ENCODE data around the gene PYDC2. TPM values are rescaled to one million over a fixed set of nuclear protein-coding genes. Genes with fewer than 3 reads are reported as not detected.

The PYDC2 gene
- polyA plus RNA-seq, 2 of the 4 experiments (the other 2 are of a cell fraction), result not detected

DNA sequence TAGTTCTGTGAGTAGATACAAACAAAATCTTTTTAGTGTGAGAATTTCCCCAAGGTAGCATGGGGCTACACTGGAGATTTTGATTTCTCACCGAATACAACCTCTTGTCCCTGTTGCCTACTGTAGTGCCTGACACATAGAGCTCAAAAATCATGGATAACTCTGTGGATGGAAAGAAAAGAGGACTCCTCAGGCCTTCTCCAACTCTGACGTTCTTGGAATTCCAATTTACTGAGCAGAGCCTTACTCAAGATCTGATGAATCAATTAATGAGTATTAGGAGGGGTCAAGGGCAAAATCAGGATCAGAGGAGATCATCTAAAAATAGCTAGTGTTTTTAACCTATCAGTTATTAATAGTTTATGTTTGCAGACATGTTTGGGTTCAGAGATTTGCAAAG lies 46.7 kb upstream of the PYDC2 start:
- Histone ChIP-seq H3K27ac (no peak overlapping the region), H3K4me2 (no peak overlapping the region), H3K9me3 (no peaks in the 10 kb centered on the region), H3K4me3 (no peak overlapping the region), H3K4me1 (no peaks in the 10 kb centered on the region)
- no peak for FAIRE-seq
- TF ChIP-seq, protein P1, sequence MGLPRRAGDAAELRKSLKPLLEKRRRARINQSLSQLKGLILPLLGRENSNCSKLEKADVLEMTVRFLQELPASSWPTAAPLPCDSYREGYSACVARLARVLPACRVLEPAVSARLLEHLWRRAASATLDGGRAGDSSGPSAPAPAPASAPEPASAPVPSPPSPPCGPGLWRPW (IDR thresholded peaks at IDR 0.05), result no peak
- TF ChIP-seq HOXB13 (CRISPR knock-in tag; IDR thresholded peaks at IDR 0.05; ENCODE audit: low read depth) (no peak), EHF (CRISPR knock-in tag; IDR thresholded peaks at IDR 0.05) (no peak), BHLHE40 (IDR thresholded peaks at IDR 0.05; ENCODE audit: low read depth, low read length) (no peak), CBX2 (IDR thresholded peaks at IDR 0.05; ENCODE audit: borderline replicate concordance, low read depth) (no peak), SREBF2 (IDR thresholded peaks at IDR 0.05) (no peak), MAZ (IDR thresholded peaks at IDR 0.05; ENCODE audit: borderline replicate concordance, low read depth, low read length) (no peak), HOXB5 (CRISPR knock-in tag; IDR thresholded peaks at IDR 0.05) (no peak), MAFK (IDR thresholded peaks at IDR 0.05; ENCODE audit: partially characterized antibody) (no peak), TFCP2L1 (CRISPR knock-in tag; IDR thresholded peaks at IDR 0.05) (no peak), NPAS2 (CRISPR knock-in tag; IDR thresholded peaks at IDR 0.05; ENCODE audit: borderline replicate concordance) (no peak), ZC3H11A (IDR thresholded peaks at IDR 0.05) (no peak), CHD4 (IDR thresholded peaks at IDR 0.05; ENCODE audit: borderline replicate concordance) (no peak), FOXS1 (CRISPR knock-in tag; IDR thresholded peaks at IDR 0.05) (no peak), ZSCAN20 (CRISPR knock-in tag; IDR thresholded peaks at IDR 0.05) (no peak), NFE2L2 (conservative IDR thresholded peaks at IDR 0.05; ENCODE audit: low read length) (no peak)
- TF ChIP-seq, protein P2, sequence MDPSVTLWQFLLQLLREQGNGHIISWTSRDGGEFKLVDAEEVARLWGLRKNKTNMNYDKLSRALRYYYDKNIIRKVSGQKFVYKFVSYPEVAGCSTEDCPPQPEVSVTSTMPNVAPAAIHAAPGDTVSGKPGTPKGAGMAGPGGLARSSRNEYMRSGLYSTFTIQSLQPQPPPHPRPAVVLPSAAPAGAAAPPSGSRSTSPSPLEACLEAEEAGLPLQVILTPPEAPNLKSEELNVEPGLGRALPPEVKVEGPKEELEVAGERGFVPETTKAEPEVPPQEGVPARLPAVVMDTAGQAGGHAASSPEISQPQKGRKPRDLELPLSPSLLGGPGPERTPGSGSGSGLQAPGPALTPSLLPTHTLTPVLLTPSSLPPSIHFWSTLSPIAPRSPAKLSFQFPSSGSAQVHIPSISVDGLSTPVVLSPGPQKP (IDR thresholded peaks at IDR 0.05; ENCODE audit: low read depth, low read length), result no peak
- TF ChIP-seq, protein P3, sequence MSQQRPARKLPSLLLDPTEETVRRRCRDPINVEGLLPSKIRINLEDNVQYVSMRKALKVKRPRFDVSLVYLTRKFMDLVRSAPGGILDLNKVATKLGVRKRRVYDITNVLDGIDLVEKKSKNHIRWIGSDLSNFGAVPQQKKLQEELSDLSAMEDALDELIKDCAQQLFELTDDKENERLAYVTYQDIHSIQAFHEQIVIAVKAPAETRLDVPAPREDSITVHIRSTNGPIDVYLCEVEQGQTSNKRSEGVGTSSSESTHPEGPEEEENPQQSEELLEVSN (IDR thresholded peaks at IDR 0.05; ENCODE audit: borderline replicate concordance, low read depth), result no peak
- TF ChIP-seq, protein P4, sequence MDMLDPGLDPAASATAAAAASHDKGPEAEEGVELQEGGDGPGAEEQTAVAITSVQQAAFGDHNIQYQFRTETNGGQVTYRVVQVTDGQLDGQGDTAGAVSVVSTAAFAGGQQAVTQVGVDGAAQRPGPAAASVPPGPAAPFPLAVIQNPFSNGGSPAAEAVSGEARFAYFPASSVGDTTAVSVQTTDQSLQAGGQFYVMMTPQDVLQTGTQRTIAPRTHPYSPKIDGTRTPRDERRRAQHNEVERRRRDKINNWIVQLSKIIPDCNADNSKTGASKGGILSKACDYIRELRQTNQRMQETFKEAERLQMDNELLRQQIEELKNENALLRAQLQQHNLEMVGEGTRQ (IDR thresholded peaks at IDR 0.05), result no peak
- no peak for DNase-seq (ENCODE audit: low read depth in 1 of 2, low spot score in 1 of 2)
- POLR2A ChIA-PET, result no interaction called here
- ATAC-seq, result no peak
- 10% methylated on average over 2 of the region's 2 CpGs for WGBS (ENCODE audit: missing lambda C conversion rate)
- CTCF ChIA-PET, result interaction anchor here (1.6 kb wide), 1 partner anchor 1030 kb away, joined by 8 read pairs; no protein-coding TSS in a partner anchor

DNA sequence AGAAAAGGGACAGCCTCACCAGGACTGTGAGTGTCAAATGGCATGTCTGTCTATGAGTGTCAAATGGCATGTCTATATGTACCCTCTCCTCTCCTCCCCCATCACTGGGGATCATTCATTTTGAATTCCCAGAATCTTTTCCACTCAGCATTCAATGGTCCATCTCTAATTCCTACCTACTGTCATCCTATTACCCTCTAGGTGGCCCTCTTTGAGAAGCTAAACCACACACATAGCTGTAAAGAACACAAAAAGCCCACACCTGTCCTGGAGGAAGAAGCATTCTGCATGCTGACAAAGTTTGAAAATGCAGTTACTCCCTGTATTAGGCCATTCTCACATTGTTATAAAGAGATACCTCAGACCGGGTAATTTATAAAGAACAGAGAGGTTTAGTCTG lies 46.2 kb upstream of the PYDC2 start:
- DNase-seq (ENCODE audit: low read depth in 1 of 2, low spot score in 1 of 2), result no peak
- Histone ChIP-seq H3K4me3 (no peak overlapping the region), H3K27ac (no peak overlapping the region), H3K9me3 (no peaks in the 10 kb centered on the region), H3K4me2 (no peak overlapping the region), H3K4me1 (no peaks in the 10 kb centered on the region)
- no peak for ATAC-seq
- CTCF ChIA-PET, result interaction anchor here (0.7 to 1.6 kb wide), 2 partner anchors 79 to 1029 kb away, joined by 3 to 8 read pairs; no protein-coding TSS in a partner anchor
- FAIRE-seq, result no peak
- POLR2A ChIA-PET, result no interaction called here
- 92% methylated on average over 1 of the region's 1 CpG for WGBS (ENCODE audit: missing lambda C conversion rate)
- TF ChIP-seq, protein P5, sequence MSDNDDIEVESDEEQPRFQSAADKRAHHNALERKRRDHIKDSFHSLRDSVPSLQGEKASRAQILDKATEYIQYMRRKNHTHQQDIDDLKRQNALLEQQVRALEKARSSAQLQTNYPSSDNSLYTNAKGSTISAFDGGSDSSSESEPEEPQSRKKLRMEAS (IDR thresholded peaks at IDR 0.05), result no peak
- TF ChIP-seq POLR2A (IDR thresholded peaks at IDR 0.05; ENCODE audit: low read length) (no peak), NPAS2 (CRISPR knock-in tag; IDR thresholded peaks at IDR 0.05; ENCODE audit: borderline replicate concordance) (no peak), RARB (CRISPR knock-in tag; IDR thresholded peaks at IDR 0.05) (no peak), NFE2L2 (conservative IDR thresholded peaks at IDR 0.05; ENCODE audit: low read length) (no peak)
- TF ChIP-seq, protein P4 (IDR thresholded peaks at IDR 0.05), result no peak
